GM12875 (cell line): ENCODE data around the gene IFNA5.

Experiments
- H3K4me3 ChIP-seq: one replicate; pipeline ENCODE4 v1.5.1; 2011; ENCODE audit warnings: low read depth, low read length, control low read depth
- CTCF ChIP-seq: IDR thresholded peaks from 2 replicates; pipeline ENCODE4 v1.5.1; 2011; ENCODE audit warnings: low read depth, mild to moderate bottlenecking, control low read depth, inconsistent platforms, low read length, moderate library complexity, borderline replicate concordance; ENCODE audit not compliant: insufficient read depth

The IFNA5 gene

GRCh38 chr9:21294904-21295538 lies 10.1 kb downstream of the IFNA5 start:
- H3K4me3 ChIP-seq: no peak overlapping the region
- no peak for TF ChIP-seq CTCF

DNA sequence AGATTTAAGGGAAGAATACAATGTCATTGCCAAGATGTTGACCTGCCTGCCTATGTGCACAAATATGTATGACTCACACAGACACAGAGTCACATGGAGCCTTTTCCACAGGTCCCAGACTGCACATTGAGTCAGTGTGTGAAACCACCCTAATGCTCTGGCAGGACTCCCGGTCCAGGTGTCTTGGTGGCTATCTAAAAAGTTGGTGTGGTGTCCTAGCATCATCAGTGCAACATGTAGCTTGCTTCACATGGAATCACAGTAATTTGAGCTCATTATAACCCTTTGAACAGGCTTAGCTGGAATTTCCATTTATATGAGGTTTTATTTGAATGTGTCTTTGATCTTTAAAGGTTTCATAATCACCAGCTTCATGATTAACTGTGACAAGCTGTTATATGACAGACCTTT lies 10.7 kb downstream of the IFNA5 start:
- H3K4me3 ChIP-seq: no peak overlapping the region
- no peak for TF ChIP-seq CTCF

DNA sequence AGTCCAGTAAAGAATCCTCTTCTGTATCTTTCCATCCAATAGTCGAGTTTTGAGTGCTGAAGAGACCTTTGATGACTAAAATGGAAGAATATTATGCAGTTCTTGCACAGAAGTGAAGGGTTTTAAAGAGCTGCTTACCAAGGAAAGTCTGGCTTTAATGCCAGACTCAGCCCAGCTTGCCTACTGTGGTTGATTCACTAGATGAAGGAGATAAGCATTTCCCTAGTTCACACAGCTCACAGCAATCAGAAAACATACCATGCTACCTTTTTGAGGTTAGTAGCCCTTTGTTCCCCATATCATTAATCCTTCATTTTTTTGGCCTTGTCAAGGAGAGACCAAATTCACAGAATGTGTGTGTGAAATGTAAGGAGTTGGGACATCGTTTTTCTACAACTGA lies 15.3 kb downstream of the IFNA5 start:
- no peak for TF ChIP-seq CTCF
- no peak overlapping the region for H3K4me3 ChIP-seq

DNA sequence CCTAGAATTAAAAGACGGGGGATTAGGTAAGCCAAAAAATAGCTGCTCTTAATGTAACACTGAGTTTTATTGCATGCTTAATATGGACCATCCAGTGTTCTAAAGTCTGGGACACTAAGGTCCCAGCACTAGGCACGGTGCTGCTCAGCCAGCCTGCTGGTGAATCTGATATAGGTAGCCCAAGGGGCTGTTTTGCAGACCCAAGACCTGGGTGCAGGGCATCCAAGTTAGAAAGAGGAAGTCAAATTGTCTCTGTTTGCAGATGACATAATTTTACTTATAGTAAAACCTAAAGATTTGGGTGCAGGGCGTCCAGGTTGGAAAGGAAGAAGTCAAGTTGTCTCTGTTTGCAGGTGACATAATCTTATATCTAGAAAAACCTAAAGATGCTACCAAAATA lies 17.8 kb downstream of the IFNA5 start:
- TF ChIP-seq CTCF: no peak
- H3K4me3 ChIP-seq: no peak overlapping the region

- no peak overlapping the region for H3K4me3 ChIP-seq
- no peak for TF ChIP-seq CTCF
These were observed 18.5 kb downstream of the IFNA5 start for GRCh38 chr9:21286659-21287058.

- no peak for TF ChIP-seq CTCF
- no peak overlapping the region for H3K4me3 ChIP-seq
These were observed 19.0 kb downstream of the IFNA5 start for GRCh38 chr9:21286099-21286498.

GRCh38 chr9:21281275-21281674 lies 23.8 kb downstream of the IFNA5 start:
- TF ChIP-seq CTCF: no peak
- no peak overlapping the region for H3K4me3 ChIP-seq
